H4 (cell line): ENCODE data around the gene MPDU1. TPM values are rescaled to one million over a fixed set of nuclear protein-coding genes. Genes with fewer than 3 reads are reported as not detected.

ENCODE experiments used
- DNase-seq: peaks from one replicate; pipeline ENCODE4 v3.0.0-alpha.2; 2015; ENCODE audit warnings: low spot score
- total RNA-seq: library from RNA; depleted of rRNA; stranded (reverse); fragments of >200 nt; shearing (Covaris generic); gene quantifications from 2 replicates; pipeline ENCODE4 v1.2.3, GENCODE V29; 2014; rRNA removed

MPDU1 gene
- 146 and 193 TPM in 2 replicates for total RNA-seq

DNA sequence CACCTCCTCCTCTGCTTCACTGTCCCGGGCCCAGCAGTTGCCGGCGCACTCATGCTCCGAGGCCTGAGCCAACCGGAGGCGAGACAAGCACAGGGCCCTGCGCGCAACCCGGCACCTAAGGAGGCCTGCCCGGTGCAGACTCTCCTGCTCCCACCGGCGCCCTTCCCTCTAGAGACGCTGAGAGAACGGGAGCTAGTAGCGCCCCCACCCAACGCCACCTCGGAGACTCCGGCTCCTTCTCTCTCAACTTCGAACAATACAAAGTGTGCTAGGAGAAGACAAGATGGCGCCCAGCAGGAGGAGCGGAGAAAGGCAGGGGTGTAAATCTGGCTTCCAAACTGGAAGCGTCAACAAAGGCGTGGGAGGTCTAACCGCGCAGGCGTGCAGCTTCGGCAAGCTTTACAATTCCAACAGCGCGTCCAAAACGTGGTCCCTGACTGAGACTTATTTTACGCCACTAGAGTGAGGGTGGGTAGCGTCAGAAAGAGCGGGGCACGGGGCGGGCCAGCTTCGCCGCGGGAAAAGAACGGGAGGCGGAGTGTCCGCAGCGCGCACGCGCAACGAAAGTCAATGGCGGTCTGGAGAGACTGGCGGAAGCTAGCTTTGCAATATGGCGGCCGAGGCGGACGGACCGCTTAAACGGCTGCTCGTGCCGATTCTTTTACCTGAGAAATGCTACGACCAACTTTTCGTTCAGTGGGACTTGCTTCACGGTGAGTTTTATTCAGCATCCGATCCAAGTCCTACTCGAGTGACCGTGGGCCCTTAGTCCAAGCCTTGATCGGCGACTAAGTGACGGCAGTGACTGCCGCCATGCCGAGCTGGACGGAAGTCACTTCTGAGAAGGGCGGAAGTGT, at the start of gene MPDU1:
TSS of gene MPDU1 (plus strand) at position 600 of the 857 bp plus-strand sequence. CDS start at position 611, 11 bp downstream.
- DNase-seq = peak; percentile 91

DNA sequence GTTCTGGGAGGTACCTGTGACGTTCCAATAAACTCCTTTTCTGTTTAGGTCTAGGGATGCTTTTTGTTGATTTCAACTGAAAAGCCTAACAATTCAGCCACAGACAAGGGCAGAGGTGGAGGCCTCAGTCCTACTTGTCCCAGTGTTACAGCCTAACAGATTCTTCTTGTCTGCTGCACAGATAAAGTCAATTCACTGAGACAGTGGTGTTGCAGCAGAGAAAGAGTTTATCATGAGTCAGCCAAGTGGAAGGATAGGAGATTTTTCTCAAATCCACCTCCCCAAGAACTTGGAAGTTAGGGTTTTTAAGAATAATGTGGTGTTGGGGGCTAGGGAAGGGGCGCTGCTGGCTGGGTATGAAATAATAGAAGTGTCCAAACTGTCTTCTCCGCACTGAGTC, 45.6 kb upstream of the MPDU1 start:
- DNase-seq = no peak

DNA sequence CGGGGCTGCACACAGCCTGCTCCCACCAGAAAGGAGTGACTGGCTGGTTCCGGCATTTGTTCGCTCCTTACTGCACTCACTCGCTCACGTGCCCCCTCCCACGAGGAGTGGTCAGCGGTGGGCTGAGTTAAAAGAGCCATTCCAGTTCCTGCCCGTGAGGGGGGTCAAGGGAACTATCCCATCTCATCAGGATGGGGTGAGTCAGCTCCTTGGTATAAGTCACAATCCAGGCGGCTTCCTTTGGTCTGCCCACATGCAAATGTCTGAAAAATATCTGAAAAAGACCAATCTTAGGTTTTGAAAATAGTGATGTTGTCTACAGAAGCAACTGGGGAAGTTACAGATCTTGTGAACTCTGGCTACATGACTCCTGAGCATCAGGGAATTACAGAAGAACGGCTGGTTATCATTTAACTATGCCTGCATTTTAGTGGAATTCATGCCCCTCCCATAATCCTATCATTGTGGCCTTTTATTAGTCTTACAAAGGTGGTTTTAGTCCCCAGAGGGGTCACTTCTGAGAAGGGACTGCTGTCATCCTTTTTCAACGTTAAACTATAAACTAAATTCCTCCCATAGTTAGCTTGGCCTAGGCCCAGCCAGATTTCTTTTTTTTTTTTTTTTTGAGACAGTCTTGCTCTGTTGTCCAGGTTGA, 44.6 kb upstream of the MPDU1 start:
- no peak for DNase-seq

DNA sequence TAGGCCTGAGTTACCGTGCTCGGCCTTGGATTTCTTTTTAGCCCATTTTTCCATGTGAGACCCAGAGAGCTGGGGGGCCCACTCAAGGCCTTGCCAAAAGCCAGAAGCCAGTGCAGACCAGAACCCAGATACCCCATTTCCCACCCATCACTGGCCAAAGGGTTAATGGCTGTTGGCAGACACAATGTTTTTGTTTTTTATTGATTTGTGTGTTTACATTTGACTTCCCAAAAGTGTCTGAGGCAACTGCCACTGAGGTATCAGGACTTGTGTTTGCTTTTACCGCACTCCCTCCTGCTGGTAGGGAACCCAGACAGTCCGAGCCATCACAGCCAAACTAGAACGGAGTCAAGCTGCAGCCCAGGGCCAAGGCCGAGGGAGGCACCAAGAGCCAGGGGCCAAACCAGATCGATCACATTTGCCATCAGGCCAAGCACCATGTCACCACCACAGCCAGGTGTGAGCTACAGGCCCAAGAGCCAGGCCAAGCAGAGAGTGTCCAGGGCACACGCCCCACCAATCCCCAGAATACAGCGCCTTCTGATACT, 42.5 kb upstream of the MPDU1 start:
- no peak for DNase-seq

DNA sequence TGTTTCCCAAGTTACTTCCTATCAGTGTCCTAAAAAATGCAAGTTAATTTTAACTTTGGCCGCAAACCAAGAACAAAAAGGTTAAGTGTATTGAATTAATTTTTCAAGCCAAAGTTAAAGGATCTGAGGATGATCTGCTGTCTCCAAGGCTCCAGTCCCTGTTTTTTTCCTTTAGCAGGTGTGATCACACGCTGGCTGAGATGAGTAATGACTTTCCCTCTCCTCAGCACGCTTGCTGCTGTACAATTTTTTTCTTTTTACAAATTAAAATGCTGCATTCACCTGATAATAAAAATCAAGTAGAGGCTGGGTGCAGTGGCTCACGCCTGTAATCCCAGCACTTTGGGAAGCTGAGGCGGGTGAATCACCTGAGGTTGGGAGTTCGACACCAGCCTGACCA, 38.7 kb upstream of the MPDU1 start:
- no peak for DNase-seq

DNA sequence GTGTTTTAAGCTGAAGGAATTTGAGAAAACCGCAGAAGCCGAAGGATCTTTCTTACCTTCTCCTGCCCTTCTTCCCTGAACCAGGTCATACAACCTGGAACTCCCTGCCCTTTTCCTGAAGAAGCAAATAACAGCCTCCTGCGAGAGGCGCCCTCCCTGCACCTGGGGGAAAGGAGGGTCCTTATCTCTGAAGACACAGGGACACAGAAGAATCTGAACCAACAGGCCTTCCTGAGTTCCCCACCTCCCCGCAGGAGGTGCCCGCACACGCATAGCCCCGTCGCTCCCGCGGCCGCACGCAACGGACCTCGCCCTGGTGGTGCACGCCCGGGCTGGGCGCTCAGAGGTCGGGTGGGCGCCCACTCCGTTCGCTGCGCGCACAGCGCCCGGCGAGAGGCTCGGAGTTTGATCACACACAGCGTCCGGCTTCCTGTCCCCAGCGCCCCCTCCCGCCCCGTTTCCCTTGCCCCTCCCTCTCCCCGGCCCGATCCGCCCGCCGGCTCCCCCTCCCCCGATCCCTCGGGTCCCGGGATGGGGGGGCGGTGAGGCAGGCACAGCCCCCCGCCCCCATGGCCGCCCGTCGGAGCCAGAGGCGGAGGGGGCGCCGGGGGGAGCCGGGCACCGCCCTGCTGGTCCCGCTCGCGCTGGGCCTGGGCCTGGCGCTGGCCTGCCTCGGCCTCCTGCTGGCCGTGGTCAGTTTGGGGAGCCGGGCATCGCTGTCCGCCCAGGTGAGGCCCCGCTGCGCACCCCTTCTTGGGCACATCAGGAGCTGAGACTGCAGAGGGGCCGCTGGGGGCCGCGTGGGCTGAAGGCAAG, 34.9 kb upstream of the MPDU1 start, which contains the start of gene TNFSF12:
TSS of gene TNFSF12 (plus strand) at position 474 of the 816 bp plus-strand sequence. CDS start at position 570, 96 bp downstream.
- DNase-seq = no peak

DNA sequence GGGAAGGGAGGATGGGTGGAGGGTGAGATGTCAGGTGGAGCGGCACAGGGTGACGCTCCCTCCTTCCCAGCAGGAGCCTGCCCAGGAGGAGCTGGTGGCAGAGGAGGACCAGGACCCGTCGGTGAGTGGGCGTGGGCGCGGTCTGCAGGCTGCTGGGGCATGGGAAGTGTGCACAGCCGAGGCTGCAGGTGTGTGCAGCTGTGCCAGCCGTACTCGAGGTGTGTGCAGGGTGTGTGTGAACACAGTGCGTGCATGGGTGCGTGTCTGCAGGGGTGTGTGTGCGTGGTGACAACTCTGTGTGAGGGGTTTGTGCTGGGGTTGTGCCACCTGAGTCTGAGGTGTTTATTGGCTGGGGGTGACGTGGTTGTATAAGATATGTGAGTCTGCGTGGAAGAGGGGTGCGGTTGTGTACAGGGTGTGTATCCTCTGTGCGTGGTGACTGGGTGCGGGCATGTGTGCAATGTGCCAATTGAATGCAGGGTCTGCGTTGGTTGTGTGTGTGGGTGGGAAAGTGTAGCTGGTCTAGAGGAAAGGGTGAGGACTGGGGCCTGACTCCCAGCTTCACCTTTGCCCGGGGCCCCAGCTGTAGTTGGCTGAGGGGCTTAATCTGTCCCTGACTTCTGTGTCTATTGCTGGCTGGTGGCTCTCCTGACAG, 34.1 kb upstream of the MPDU1 start:
- no peak for DNase-seq

DNA sequence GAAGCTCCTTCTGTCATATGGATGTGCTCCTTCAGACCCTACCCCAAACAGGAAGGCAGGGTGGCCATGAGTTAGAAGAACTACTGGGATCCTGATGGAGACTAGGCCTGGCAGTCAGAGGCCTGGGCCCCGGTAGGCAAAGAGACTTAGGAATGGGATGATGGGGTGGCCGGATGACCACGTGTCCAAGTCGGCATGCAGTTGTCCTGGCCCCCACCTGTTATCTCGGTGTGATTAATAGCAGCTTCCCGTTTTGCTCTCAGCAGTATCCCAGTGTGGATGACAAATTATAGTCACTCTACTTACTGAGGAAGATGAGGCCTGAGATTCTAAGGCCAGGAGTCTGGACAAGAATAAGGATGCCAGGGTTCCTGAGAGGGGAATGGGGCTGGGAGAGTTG, 33.3 kb upstream of the MPDU1 start:
- DNase-seq = no peak

DNA sequence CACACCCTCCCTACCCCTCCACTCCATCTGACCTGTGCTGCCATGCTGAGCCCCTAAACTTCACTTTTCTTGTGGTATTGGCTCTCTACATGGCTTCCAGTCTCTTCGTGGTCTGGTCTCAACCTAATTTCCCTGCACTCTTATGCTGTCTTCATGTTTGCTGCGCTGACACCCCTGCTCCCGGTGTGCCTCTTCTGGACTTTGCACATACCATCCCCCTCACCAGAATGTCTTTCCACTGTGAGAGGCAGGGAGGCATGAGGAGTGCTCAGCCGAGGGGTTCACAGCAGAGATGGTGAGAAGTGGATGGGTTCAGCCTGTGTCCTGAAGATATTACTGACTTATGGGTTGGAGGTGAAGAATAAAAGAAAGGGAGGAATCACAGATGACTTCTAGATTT, 32.3 kb upstream of the MPDU1 start:
- DNase-seq = no peak

DNA sequence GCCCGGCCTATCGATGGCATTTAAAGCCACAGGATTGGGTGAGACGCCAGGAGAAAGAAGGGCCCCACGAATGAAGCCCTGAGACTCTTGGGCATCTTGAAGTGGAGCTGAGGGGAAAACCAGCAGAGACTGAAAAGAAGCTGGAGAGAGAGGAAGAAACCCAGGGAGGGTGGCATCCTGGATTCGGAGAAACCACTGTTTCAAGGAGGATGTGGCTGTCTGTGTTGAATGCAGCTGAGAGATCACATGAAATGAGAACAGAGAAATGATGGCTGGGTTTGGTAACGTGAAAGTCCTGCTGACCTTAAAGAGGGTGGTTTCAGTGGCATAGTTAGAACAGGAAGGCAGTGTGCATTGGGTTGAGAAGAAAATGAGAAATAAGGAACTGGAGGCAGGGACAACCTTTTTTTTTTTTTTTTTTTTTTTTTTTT, 31.0 kb upstream of the MPDU1 start:
- no peak for DNase-seq

DNA sequence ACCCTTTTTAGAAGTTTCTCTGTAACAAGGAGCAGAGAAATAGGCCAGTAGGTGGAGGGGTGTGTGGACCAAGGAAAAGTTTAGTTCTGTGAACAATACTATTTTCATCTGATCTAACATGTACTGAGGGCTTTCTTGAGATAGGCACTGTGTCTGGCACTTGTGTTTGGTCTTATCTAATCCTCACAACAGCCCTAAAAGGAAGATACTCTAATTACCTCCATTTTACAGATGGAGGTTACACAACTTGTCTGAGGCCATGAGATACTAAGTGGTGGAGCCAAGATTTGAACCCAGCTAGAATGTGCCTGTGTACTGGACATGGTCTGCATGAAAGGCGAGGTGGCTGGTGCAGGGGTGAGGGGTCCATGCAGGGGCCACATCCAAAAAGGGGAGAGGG, 30.3 kb upstream of the MPDU1 start:
- DNase-seq = no peak

DNA sequence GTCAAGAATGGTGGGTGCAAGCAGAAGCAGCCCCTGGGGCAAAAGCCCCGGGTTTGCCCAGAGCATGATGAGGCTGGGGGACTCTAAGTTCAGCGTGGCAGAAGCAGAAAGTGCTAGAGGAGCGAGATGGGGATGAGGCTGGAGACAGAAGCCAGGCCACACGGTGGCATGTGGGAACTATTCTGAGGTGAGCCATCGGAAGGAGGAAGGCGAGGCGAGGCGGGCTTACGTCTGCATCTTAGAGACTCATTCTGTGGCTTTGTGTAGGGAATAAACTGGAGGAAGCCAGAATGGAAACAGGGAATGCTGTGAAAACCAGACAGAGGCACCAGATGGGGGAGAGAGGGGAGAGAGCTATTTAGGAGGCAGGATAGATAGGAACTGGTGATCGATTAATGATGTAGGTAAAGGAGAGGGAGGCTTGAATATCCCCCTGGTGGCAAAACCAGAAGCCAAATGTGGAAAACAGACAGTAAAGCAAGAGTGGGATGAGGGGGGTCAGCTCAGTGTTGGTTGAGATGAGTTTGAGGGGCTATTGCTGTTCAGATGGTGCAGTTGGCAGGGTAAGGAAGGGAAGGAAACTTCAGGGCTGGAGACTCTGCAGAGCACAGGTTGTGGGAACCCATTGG, 28.2 kb upstream of the MPDU1 start:
- DNase-seq = no peak

DNA sequence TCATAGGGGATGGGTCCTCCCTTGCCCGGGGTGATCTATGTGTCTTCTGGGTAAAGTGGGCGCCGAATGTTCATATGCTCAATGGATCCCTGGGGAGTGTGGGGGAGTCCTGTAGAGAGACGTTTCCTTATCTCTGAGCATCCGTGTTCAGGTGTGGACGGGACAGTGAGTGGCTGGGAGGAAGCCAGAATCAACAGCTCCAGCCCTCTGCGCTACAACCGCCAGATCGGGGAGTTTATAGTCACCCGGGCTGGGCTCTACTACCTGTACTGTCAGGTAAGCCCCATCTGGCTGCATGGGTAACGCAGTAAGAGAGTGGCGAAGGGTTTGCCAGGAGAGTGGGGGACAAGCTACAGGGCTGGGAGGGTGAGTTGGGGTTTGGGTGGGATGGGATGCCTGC, 27.0 kb upstream of the MPDU1 start:
- no peak for DNase-seq

DNA sequence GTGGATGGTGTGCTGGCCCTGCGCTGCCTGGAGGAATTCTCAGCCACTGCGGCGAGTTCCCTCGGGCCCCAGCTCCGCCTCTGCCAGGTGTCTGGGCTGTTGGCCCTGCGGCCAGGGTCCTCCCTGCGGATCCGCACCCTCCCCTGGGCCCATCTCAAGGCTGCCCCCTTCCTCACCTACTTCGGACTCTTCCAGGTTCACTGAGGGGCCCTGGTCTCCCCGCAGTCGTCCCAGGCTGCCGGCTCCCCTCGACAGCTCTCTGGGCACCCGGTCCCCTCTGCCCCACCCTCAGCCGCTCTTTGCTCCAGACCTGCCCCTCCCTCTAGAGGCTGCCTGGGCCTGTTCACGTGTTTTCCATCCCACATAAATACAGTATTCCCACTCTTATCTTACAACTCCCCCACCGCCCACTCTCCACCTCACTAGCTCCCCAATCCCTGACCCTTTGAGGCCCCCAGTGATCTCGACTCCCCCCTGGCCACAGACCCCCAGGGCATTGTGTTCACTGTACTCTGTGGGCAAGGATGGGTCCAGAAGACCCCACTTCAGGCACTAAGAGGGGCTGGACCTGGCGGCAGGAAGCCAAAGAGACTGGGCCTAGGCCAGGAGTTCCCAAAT, 26.4 kb upstream of the MPDU1 start:
- no peak for DNase-seq

DNA sequence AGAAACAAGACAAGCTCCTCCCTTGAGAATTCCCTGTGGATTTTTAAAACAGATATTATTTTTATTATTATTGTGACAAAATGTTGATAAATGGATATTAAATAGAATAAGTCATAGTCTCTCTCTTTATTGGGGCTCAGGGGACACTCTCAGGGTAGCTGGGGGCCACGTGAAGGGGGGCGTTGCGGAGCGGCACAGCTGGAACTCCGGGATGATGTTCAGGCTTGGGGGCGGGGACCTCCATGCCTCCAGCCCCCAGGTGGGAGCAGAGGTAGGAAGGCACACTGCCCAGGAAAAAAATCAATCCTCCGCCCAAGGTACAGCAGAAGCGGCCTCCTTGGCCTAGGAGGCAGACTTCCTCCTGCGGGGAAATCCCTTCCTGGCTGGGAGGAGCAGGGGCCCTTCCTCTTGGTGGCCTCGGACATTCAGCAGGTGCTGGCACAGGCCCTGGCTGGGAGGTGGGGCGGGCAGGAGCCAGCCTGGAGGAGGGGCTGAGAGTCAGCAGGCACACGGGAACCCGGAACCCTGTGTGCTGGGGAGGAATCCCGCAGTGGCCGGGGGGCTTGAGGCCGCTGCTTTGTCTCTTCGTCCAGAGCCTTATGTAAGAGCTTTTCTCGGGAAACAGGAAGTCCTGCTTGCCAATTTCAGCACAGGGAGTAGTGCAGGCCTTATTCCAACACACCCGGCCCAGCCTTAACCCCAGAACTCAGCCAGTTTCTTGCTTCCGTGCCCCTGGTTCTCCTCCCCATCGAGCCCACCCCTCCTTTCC, 25.7 kb upstream of the MPDU1 start:
- no peak for DNase-seq

DNA sequence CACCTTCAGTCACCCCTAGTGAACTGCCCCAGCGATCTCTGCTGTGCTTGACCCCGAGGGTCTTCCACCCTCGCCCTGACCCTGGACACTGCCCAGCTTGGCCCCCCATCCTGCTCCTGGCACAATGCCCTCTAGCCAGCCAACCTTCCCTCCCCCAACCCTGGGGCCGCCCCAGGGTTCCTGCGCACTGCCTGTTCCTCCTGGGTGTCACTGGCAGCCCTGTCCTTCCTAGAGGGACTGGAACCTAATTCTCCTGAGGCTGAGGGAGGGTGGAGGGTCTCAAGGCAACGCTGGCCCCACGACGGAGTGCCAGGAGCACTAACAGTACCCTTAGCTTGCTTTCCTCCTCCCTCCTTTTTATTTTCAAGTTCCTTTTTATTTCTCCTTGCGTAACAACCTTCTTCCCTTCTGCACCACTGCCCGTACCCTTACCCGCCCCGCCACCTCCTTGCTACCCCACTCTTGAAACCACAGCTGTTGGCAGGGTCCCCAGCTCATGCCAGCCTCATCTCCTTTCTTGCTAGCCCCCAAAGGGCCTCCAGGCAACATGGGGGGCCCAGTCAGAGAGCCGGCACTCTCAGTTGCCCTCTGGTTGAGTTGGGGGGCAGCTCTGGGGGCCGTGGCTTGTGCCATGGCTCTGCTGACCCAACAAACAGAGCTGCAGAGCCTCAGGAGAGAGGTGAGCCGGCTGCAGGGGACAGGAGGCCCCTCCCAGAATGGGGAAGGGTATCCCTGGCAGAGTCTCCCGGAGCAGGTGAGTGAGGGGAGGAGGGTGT, 24.9 kb upstream of the MPDU1 start, which contains the start of gene TNFSF13:
TSS of gene TNFSF13 (plus strand) at position 207 of the 776 bp plus-strand sequence. CDS start at position 497, 290 bp downstream.
- DNase-seq = no peak

DNA sequence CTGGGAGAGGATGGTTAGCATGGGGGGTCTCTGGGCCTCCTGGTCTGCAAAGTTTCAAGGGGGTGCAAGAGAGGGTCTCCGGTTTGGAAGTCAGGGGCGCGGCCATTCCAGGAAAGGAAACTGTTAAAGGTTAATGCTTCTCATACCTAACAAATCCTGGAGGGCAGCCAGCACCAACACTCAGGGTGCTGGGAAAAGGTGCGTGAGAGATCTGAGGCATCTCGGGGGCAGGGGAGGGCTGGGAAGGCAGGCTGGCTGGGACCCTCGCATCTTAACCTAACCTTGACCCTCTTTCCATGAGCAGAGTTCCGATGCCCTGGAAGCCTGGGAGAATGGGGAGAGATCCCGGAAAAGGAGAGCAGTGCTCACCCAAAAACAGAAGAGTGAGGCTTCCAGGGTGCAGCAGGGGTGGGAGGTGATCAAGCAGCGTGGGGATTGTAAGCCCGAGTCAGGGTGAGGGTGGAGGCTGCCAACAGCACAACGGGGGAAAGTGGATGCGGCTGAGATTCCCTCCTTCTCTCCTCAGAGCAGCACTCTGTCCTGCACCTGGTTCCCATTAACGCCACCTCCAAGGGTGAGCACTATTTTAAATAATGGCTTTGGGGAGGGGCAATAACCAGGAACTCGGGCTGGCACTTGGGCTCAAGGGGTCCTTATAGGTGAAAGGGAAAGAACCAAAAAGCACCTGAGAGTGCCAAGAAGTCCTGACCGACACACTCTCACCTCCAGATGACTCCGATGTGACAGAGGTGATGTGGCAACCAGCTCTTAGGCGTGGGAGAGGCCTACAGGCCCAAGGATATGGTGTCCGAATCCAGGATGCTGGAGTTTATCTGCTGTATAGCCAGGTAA, 24.1 kb upstream of the MPDU1 start:
- no peak for DNase-seq
